Karpas-422 (cell line): Measurements from ENCODE around the gene WDR62. TPM values are rescaled to one million over a fixed set of nuclear protein-coding genes. Genes with fewer than 3 reads are reported as not detected.

ENCODE experiments used
- DNase-seq: peaks from one replicate; pipeline ENCODE4 v3.0.0-alpha.2; 2015
- H2AFZ ChIP-seq: fragments of 200-600 bp; sonication (generic); 2 replicates; pipeline ENCODE4 v1.6.1; 2014; ENCODE audit warnings: antibody characterized with exemption, low read length, mixed read lengths
- H3K27ac ChIP-seq: fragments of 200-600 bp; sonication (generic); 2 replicates; pipeline ENCODE4 v1.5.1; 2014; ENCODE audit warnings: mild to moderate bottlenecking, low read length, moderate library complexity
- H3K27me3 ChIP-seq: fragments of 200-600 bp; sonication (generic); 2 replicates; pipeline ENCODE4 v1.6.1; 2014; ENCODE audit warnings: low read length, mixed read lengths
- H3K36me3 ChIP-seq: fragments of 200-600 bp; sonication (generic); 2 replicates; pipeline ENCODE4 v1.6.1; 2014; ENCODE audit warnings: low read length, mixed read lengths; ENCODE audit not compliant: insufficient read depth
- H3K4me1 ChIP-seq: fragments of 200-600 bp; sonication (generic); 2 replicates; pipeline ENCODE4 v1.6.1; 2014; ENCODE audit warnings: mild to moderate bottlenecking, low read length, mixed read lengths
- H3K4me2 ChIP-seq: fragments of 200-600 bp; sonication (generic); 2 replicates; pipeline ENCODE4 v1.6.1; 2014; ENCODE audit warnings: low read length, low read depth, mild to moderate bottlenecking; ENCODE audit not compliant: poor library complexity, severe bottlenecking
- H3K4me3 ChIP-seq: fragments of 200-600 bp; sonication (generic); 2 replicates; pipeline ENCODE4 v1.5.1; 2014; ENCODE audit warnings: mild to moderate bottlenecking, antibody characterized with exemption, low read length, mixed read lengths
- H3K79me2 ChIP-seq: fragments of 200-600 bp; sonication (generic); 2 replicates; pipeline ENCODE4 v1.6.1; 2014; ENCODE audit warnings: mild to moderate bottlenecking, low read length, mixed read lengths
- H3K9ac ChIP-seq: fragments of 200-600 bp; sonication (generic); 2 replicates; pipeline ENCODE4 v1.6.0; 2014; ENCODE audit warnings: low read length
- H3K9me2 ChIP-seq: fragments of 200-600 bp; sonication (generic), shearing (Covaris generic); replicated peaks from 2 replicates; pipeline ENCODE4 v1.6.0; 2014; ENCODE audit warnings: mild to moderate bottlenecking, low read length, moderate library complexity; ENCODE audit not compliant: insufficient read depth
- H3K9me3 ChIP-seq: fragments of 300-700, 200-600 bp; sonication (generic); 2 replicates; pipeline ENCODE4 v1.6.1; 2014; ENCODE audit warnings: low read length, mixed read lengths
- H4K20me1 ChIP-seq: fragments of 200-600 bp; sonication (generic); 2 replicates; pipeline ENCODE4 v1.6.1; 2014; ENCODE audit warnings: mild to moderate bottlenecking, antibody characterized with exemption, low read length, low read depth; ENCODE audit not compliant: insufficient read depth
- total RNA-seq: library from RNA; depleted of rRNA; stranded (reverse); fragments of >200 nt; shearing (Covaris generic); gene quantifications from 2 replicates; pipeline ENCODE4 v1.2.3, GENCODE V29; 2014; ENCODE audit warnings: low replicate concordance

WDR62 gene
- total RNA-seq, 1 experiment from 2014 or later, result 9.4 TPM

DNA sequence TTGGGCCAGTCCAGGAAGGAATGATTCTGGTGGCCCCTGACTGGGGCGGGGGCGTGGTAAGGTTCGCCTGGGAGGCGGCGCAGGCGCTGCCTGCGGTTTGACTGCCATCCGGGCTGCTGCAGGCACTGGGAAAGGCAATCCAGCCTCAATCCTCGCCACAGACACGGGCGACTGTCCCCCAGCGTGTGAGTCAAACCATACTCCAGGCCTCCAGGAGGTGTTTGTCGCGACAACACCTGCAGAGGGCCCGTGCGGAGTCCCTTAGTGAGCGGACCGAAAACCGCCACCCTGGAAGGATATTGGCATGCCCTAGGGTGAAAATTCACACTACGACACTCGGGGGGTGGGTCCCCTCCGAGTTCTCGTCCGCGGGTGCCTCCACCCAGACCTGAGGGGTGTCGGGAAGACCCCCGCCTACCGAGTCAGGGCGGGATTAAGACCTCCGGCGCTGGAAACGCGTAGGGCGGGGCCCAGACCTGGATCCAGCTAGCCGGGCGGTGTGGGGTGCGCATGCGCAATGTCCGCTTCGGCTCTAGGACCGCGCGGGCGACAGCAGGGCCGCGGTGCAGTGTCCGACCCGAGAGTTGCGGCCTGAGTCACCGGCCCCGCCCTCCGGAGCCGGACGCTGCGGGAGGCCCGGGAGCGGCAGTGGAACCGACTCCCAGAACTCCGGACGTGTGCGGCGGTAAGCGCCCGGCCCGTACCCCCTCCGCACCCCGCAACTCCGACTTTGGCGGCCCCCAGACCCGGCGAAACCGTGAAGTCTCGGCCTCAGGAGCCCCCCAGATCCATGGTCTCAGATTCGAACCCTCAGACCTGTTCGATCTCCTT, 85.0 kb downstream of the WDR62 start, which contains the start of gene CAPNS1:
Gene CAPNS1 (plus strand): TSS at position 594 of the 831 bp plus-strand sequence. CDS start 946 bp downstream, outside the sequence.
- no peaks in the 10 kb centered on the region for H3K9me3 ChIP-seq
- H3K27ac ChIP-seq, result peak within 1 kb of the TSS; percentile 80
- no peaks in the 10 kb centered on the region for H3K27me3 ChIP-seq
- H4K20me1 ChIP-seq, result 0 out of 2 replicates have a peak, but pooled peaks cover 3% of the 10 kb centered on the region
- H3K4me1 ChIP-seq, result peaks cover 14% of the 10 kb centered on the region
- H2AFZ ChIP-seq, result peak within 1 kb of the TSS; percentile 99
- peaks cover 19% of the 10 kb centered on the region for H3K79me2 ChIP-seq
- DNase-seq, result peak; percentile 97
- H3K36me3 ChIP-seq, result 0 out of 2 replicates have a peak, but pooled peaks cover 7% of the 10 kb centered on the region
- no peaks in the 10 kb centered on the region for H3K9me2 ChIP-seq
- peak within 1 kb of the TSS; percentile 95 for H3K4me3 ChIP-seq
- H3K9ac ChIP-seq, result peak within 1 kb of the TSS; percentile 88
- H3K4me2 ChIP-seq, result peak within 1 kb of the TSS; percentile 100

DNA sequence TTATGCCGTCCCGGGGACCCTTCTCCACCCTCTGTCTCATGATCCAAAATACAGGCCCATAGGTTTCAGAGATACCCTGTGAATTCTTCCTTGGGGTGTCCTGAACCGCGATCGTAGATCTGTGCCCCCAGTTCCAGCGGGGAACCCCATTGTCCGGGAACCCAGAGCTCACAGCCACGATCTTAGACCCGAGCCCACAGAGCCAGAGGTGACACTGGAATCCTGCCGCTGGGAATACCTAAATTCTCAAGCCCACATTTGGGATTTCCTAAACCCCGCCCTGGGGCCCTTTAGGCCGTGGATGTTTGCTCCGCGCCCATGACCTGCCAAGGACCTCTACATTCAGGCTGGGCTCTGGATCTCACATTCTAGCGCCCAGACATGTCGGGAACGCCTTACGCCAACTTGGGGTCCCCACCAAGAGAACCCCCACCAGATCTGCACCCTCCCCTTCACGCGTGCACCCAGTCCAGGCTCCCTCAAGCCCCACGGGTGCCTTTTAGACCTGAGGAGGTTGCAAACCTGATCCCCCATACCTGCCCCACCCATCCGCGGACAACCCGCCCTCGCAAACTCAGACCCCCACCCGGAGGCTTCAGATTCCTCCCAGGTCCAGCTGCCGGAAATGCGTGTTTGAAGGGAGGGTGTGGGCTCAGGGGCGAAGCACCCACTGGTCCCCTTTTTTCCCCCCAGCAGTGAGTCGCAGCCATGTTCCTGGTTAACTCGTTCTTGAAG, 85.8 kb downstream of the WDR62 start:
- peaks cover 9% of the 10 kb centered on the region; the same call in 1 of the 2 replicates for H3K36me3 ChIP-seq
- peak overlapping the region; percentile 100 for H3K4me2 ChIP-seq
- DNase-seq, result peak; percentile 93
- H3K4me1 ChIP-seq, result peaks cover 14% of the 10 kb centered on the region
- no peaks in the 10 kb centered on the region for H3K9me3 ChIP-seq
- H2AFZ ChIP-seq, result peak overlapping the region; percentile 60
- peaks cover 19% of the 10 kb centered on the region for H3K79me2 ChIP-seq
- peak overlapping the region; percentile 80 for H3K27ac ChIP-seq
- H3K9ac ChIP-seq, result peak overlapping the region; percentile 88
- H3K4me3 ChIP-seq, result peak overlapping the region; percentile 95
- no peaks in the 10 kb centered on the region for H3K9me2 ChIP-seq
- H4K20me1 ChIP-seq, result 0 out of 2 replicates have a peak, but pooled peaks cover 3% of the 10 kb centered on the region
- no peaks in the 10 kb centered on the region for H3K27me3 ChIP-seq

DNA sequence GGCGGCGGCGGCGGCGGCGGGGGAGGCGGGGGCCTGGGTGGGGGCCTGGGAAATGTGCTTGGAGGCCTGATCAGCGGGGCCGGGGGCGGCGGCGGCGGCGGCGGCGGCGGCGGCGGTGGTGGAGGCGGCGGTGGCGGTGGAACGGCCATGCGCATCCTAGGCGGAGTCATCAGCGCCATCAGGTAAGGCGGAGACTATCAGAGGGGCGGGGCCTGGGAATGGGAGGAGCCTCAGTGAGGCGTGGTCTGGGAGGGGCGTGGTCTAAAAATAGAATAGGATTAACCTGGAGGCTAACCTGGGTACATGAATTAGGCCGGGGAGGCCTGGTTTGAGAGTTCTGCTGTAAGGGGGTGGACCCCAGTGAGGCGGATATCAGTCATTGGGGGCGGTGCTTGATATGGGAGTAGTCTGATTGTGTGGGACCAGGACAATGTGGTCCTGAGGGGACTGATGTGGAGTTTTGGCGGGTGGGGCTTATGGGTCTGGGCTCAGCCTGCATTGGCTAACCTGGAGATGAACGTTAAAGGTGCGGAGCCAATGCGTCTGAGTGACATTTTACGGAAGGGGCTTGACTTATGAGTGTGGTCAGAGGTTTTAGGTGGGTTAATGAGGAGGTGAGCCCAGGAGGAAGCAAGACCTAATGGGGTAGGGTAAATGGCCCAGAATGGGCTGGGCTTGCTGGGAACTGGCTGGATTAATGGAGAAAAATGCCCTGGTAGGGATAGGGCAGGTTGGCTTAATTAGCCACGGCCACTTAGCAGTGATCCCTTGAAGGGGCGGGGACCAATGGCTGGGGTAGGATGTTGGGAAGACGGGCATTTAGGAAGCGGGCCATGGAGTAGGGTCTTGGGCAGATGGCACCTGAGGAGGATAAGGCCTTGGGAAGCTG, 86.6 kb downstream of the WDR62 start:
- H3K36me3 ChIP-seq, result peaks cover 13% of the 10 kb centered on the region; the same call in 1 of the 2 replicates
- H3K4me1 ChIP-seq, result peaks cover 14% of the 10 kb centered on the region
- H3K27ac ChIP-seq, result no peak overlapping the region
- no peaks in the 10 kb centered on the region for H3K9me2 ChIP-seq
- H3K79me2 ChIP-seq, result peaks cover 19% of the 10 kb centered on the region
- H2AFZ ChIP-seq, result no peak overlapping the region
- peak overlapping the region; percentile 88 for H3K9ac ChIP-seq
- H3K27me3 ChIP-seq, result no peaks in the 10 kb centered on the region
- H4K20me1 ChIP-seq, result 0 out of 2 replicates have a peak, but pooled peaks cover 3% of the 10 kb centered on the region
- H3K4me3 ChIP-seq, result peak overlapping the region; percentile 95
- H3K4me2 ChIP-seq, result peak overlapping the region; percentile 100
- peak; percentile 94 for DNase-seq
- no peaks in the 10 kb centered on the region for H3K9me3 ChIP-seq

DNA sequence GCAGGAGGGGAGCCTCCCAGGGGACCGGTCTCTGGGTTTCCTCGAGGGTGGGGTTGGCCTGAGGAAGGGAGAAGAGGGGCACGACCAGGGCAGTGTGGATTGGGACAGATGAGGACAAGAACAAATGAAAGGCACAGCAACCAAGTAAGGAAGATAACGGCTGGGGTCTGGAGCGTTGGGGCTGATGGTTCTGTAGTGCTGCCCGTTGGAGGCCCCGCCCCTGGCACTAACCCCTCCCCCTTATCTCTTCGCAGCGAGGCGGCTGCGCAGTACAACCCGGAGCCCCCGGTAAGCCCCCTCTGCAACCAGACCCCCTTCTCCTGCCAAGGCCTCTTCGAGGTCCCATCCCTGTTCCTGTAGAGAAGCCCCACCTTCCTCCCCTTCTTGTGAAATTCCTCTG, 87.3 kb downstream of the WDR62 start:
- no peak overlapping the region for H3K9ac ChIP-seq

DNA sequence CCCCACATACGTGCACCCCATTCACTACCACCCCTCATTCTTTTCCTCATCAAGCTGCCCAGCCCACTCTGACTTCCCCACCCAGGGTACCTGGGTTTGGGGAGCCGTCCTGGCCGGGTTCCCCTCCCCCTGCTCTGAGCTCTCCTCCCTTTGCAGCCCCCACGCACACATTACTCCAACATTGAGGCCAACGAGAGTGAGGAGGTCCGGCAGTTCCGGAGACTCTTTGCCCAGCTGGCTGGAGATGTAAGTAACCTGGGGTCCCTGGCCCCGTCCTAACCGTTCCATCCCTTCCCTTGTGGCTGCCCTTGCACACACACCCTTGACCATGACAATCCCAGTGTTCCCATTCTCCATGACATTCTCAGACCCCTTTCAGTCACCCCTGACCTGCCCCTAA, 87.8 kb downstream of the WDR62 start:
- DNase-seq, result no peak
- no peaks in the 10 kb centered on the region for H3K9me3 ChIP-seq
- H2AFZ ChIP-seq, result no peak overlapping the region
- H3K79me2 ChIP-seq, result peaks cover 19% of the 10 kb centered on the region
- no peak overlapping the region for H3K4me3 ChIP-seq
- peaks cover 14% of the 10 kb centered on the region for H3K4me1 ChIP-seq
- no peaks in the 10 kb centered on the region for H3K27me3 ChIP-seq
- 0 out of 2 replicates have a peak, but pooled peaks cover 3% of the 10 kb centered on the region for H4K20me1 ChIP-seq
- H3K9me2 ChIP-seq, result no peaks in the 10 kb centered on the region
- H3K4me2 ChIP-seq, result no peak overlapping the region
- H3K27ac ChIP-seq, result no peak overlapping the region
- H3K36me3 ChIP-seq, result peaks cover 13% of the 10 kb centered on the region; the same call in 1 of the 2 replicates
- no peak overlapping the region for H3K9ac ChIP-seq

More for the DNA sequence above, 87.3 kb downstream of the WDR62 start:
- no peak overlapping the region; the same call in 1 of the 2 replicates for H3K4me3 ChIP-seq
- no peaks in the 10 kb centered on the region for H3K9me2 ChIP-seq
- peaks cover 14% of the 10 kb centered on the region for H3K4me1 ChIP-seq
- H3K36me3 ChIP-seq, result peaks cover 13% of the 10 kb centered on the region; the same call in 1 of the 2 replicates
- H4K20me1 ChIP-seq, result 0 out of 2 replicates have a peak, but pooled peaks cover 3% of the 10 kb centered on the region
- H3K27me3 ChIP-seq, result no peaks in the 10 kb centered on the region
- H3K4me2 ChIP-seq, result no peak overlapping the region
- H3K27ac ChIP-seq, result no peak overlapping the region
- peaks cover 19% of the 10 kb centered on the region for H3K79me2 ChIP-seq
- no peaks in the 10 kb centered on the region for H3K9me3 ChIP-seq
- H2AFZ ChIP-seq, result no peak overlapping the region
- peak; percentile 21 for DNase-seq

DNA sequence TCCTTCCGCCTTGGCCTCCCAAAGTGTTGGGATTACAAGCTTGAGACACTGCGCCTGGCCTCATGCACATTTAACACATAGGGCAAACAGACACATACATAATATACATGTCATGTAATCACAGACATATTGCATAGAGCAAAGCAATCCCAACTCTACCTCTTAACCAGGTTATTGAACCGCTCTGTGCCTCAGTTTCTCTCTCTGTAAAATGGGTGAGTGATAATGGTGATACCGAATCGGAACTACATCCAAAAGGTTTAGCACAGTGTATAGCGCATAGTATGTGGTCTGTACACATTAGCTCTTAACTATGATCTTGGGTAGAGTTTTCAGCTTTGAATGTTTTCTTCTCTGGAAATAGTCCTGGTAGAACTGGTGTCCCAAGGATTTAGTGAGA, 89.9 kb downstream of the WDR62 start:
- Histone ChIP-seq H3K9me2 (no peaks in the 10 kb centered on the region), H4K20me1 (0 out of 2 replicates have a peak, but pooled peaks cover 3% of the 10 kb centered on the region), H3K27me3 (no peaks in the 10 kb centered on the region), H3K27ac (no peak overlapping the region), H3K36me3 (peaks cover 13% of the 10 kb centered on the region; the same call in 1 of the 2 replicates), H3K4me1 (peaks cover 8% of the 10 kb centered on the region), H3K9me3 (no peaks in the 10 kb centered on the region), H3K9ac (no peak overlapping the region), H3K79me2 (peaks cover 19% of the 10 kb centered on the region), H3K4me2 (no peak overlapping the region), H2AFZ (no peak overlapping the region), H3K4me3 (no peak overlapping the region)
- DNase-seq, result no peak

DNA sequence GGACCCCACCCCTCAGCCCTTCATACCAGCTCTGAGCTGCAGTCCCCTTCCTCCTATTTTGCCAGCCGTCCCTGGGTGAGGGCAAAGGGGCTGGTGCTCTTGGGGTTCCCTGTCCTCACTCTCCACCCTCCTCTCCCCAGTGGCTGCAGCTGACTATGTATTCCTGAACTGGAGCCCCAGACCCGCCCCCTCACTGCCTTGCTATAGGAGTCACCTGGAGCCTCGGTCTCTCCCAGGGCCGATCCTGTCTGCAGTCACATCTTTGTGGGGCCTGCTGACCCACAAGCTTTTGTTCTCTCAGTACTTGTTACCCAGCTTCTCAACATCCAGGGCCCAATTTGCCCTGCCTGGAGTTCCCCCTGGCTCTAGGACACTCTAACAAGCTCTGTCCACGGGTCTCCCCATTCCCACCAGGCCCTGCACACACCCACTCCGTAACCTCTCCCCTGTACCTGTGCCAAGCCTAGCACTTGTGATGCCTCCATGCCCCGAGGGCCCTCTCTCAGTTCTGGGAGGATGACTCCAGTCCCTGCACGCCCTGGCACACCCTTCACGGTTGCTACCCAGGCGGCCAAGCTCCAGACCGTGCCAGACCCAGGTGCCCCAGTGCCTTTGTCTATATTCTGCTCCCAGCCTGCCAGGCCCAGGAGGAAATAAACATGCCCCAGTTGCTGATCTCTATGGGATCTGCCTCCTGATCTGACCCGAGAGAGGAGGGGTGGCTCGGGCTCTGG, 95.1 kb downstream of the WDR62 start:
- H4K20me1 ChIP-seq, result no peaks in the 10 kb centered on the region
- no peak overlapping the region for H2AFZ ChIP-seq
- H3K27me3 ChIP-seq, result no peaks in the 10 kb centered on the region
- no peak overlapping the region for H3K27ac ChIP-seq
- H3K4me3 ChIP-seq, result no peak overlapping the region
- no peak overlapping the region for H3K4me2 ChIP-seq
- no peaks in the 10 kb centered on the region for H3K79me2 ChIP-seq
- H3K36me3 ChIP-seq, result peaks cover 6% of the 10 kb centered on the region
- H3K9me3 ChIP-seq, result no peaks in the 10 kb centered on the region
- no peaks in the 10 kb centered on the region for H3K4me1 ChIP-seq
- no peaks in the 10 kb centered on the region for H3K9me2 ChIP-seq
- H3K9ac ChIP-seq, result no peak overlapping the region
- DNase-seq, result no peak
